Stimulated activated effector memory CD8-positive, alpha-beta T cell treated with anti-CD3 and anti-CD28 coated beads, Interleukin-12 subunit alpha, Interleukin-12 subunit beta, amount 100 ng/mL, for 72 hours (primary cell): ENCODE results near the gene CDH5.
"Not testable (repeated sequence)": the region's sequence is repeated elsewhere in the genome, so short reads cannot be mapped to it uniquely, and the experiment has no call there.

Source experiments
- ATAC-seq: fragments of 150-1000 bp; cut with Tn5 transposase; 2 replicates; pipeline ENCODE4 v1.10.0; 2021
- DNase-seq, 2 donors: peaks; one replicate each; pipeline ENCODE4 v3.0.0; 2021 to 2022; ENCODE audit warnings: low spot score in 2 of 2
- H3K27ac Mint-ChIP-seq: one replicate; pipeline ENCODE4 v1.8.0; 2022; ENCODE audit warnings: mild to moderate bottlenecking, mixed read lengths
- H3K36me3 Mint-ChIP-seq: one replicate; pipeline ENCODE4 v1.8.0; 2022; ENCODE audit warnings: mild to moderate bottlenecking, mixed read lengths
- H3K4me1 Mint-ChIP-seq: one replicate; pipeline ENCODE4 v1.8.0; 2022; ENCODE audit warnings: mixed read lengths
- H3K4me3 Mint-ChIP-seq: one replicate; pipeline ENCODE4 v1.8.0; 2022; ENCODE audit warnings: mild to moderate bottlenecking, mixed read lengths
- H3K9me3 Mint-ChIP-seq: one replicate; pipeline ENCODE4 v1.8.0; 2022; ENCODE audit warnings: mixed read lengths

CDH5 gene, protein sequence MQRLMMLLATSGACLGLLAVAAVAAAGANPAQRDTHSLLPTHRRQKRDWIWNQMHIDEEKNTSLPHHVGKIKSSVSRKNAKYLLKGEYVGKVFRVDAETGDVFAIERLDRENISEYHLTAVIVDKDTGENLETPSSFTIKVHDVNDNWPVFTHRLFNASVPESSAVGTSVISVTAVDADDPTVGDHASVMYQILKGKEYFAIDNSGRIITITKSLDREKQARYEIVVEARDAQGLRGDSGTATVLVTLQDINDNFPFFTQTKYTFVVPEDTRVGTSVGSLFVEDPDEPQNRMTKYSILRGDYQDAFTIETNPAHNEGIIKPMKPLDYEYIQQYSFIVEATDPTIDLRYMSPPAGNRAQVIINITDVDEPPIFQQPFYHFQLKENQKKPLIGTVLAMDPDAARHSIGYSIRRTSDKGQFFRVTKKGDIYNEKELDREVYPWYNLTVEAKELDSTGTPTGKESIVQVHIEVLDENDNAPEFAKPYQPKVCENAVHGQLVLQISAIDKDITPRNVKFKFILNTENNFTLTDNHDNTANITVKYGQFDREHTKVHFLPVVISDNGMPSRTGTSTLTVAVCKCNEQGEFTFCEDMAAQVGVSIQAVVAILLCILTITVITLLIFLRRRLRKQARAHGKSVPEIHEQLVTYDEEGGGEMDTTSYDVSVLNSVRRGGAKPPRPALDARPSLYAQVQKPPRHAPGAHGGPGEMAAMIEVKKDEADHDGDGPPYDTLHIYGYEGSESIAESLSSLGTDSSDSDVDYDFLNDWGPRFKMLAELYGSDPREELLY

GRCh38 chr16:66366433-66367299 lies at the start of gene CDH5:
Gene CDH5, plus strand, starts transcription at chr16:66366691. Its CDS starts 12,647 bp downstream, at chr16:66379338.
- Mint-ChIP-seq H3K4me3 (no peak within 1 kb of the TSS), H3K9me3 (no peaks in the 10 kb centered on the region), H3K36me3 (no peaks in the 10 kb centered on the region), H3K4me1 (peaks cover 9% of the 10 kb centered on the region), H3K27ac (no peak within 1 kb of the TSS)
- DNase-seq (no peak), ATAC-seq (no peak)

DNA sequence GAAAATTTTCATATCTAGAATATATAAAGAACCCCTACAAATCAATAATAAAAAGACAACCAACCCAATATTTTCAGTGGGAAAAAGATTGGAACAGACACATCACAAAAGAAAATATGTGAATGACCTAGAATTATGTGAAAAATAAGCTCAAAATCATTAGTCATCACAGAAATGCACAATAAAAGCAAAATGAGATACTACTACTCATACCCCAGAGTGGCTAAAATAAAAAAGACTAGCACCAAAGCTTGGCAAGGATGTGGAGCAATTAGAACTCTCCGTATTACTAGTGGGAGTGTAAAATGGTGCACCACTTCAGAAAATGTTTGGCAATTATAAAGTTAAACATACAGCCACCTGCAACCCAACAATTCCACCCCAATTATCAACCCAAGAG lies 48.0 kb upstream of the CDH5 start:
- Mint-ChIP-seq H3K36me3 (no peaks in the 10 kb centered on the region), H3K4me1 (peaks cover 6% of the 10 kb centered on the region), H3K9me3 (no peaks in the 10 kb centered on the region), H3K27ac (no peak overlapping the region), H3K4me3 (no peak overlapping the region)
- ATAC-seq, result no peak
- DNase-seq, result no peak

- H3K9me3 Mint-ChIP-seq, result no peaks in the 10 kb centered on the region
- no peak for DNase-seq
- no peak overlapping the region for H3K4me3 Mint-ChIP-seq
- no peak for ATAC-seq
- H3K4me1 Mint-ChIP-seq, result no peaks in the 10 kb centered on the region
- H3K36me3 Mint-ChIP-seq, result no peaks in the 10 kb centered on the region
- H3K27ac Mint-ChIP-seq, result no peak overlapping the region
Measured at GRCh38 chr16:66320774-66321173, 45.7 kb upstream of the CDH5 start.

- no peak for ATAC-seq
- H3K4me1 Mint-ChIP-seq, result no peaks in the 10 kb centered on the region
- H3K4me3 Mint-ChIP-seq, result no peak overlapping the region
- DNase-seq, result no peak
- H3K27ac Mint-ChIP-seq, result no peak overlapping the region
- H3K9me3 Mint-ChIP-seq, result no peaks in the 10 kb centered on the region
- no peaks in the 10 kb centered on the region for H3K36me3 Mint-ChIP-seq
Measured at GRCh38 chr16:66322174-66322573, 44.3 kb upstream of the CDH5 start.

- no peak overlapping the region for H3K27ac Mint-ChIP-seq
Measured at GRCh38 chr16:66324815-66325515, 41.5 kb upstream of the CDH5 start.

GRCh38 chr16:66325717-66326376 lies 40.6 kb upstream of the CDH5 start:
- DNase-seq, result no peak
- no peak overlapping the region for H3K27ac Mint-ChIP-seq
- no peaks in the 10 kb centered on the region for H3K4me1 Mint-ChIP-seq
- no peaks in the 10 kb centered on the region for H3K9me3 Mint-ChIP-seq
- no peaks in the 10 kb centered on the region for H3K36me3 Mint-ChIP-seq
- no peak overlapping the region for H3K4me3 Mint-ChIP-seq
- ATAC-seq, result no peak

More at GRCh38 chr16:66324815-66325515, 41.5 kb upstream of the CDH5 start:
- DNase-seq, result no peak
- Mint-ChIP-seq H3K4me3 (no peak overlapping the region), H3K36me3 (no peaks in the 10 kb centered on the region), H3K4me1 (no peaks in the 10 kb centered on the region), H3K9me3 (no peaks in the 10 kb centered on the region)
- ATAC-seq, result no peak

- Mint-ChIP-seq H3K4me1 (no peaks in the 10 kb centered on the region), H3K27ac (no peak overlapping the region), H3K4me3 (no peak overlapping the region), H3K9me3 (no peaks in the 10 kb centered on the region), H3K36me3 (no peaks in the 10 kb centered on the region)
- ATAC-seq (no peak), DNase-seq (no peak)
Measured at GRCh38 chr16:66326991-66327513, 39.4 kb upstream of the CDH5 start.

GRCh38 chr16:66328282-66328681 lies 38.2 kb upstream of the CDH5 start:
- no peak overlapping the region for H3K4me3 Mint-ChIP-seq

DNA sequence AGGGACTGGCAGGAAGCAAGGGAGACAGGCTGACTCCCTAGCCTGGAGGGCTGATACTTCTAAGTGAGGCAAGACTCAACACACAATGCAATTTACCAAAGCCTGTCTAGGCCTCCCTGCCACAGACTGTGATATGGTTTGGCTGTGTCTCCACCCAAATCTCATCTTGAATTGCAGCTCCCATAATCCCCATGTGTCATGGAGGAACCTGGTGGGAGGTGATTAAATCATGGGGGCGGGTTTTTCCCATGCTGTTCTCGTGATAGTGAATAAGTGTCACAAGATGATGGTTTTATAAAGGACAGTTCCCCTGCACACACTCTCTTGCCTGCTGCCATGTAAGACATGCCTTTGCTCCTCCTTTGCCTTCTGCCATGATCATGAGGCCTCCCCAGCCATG lies 35.0 kb upstream of the CDH5 start:
- H3K9me3 Mint-ChIP-seq, ATAC-seq, H3K4me3 Mint-ChIP-seq, H3K27ac Mint-ChIP-seq, DNase-seq, H3K4me1 Mint-ChIP-seq, H3K36me3 Mint-ChIP-seq: not testable (repeated sequence)

More at GRCh38 chr16:66328282-66328681, 38.2 kb upstream of the CDH5 start:
- no peak for DNase-seq
- H3K4me1 Mint-ChIP-seq, result no peaks in the 10 kb centered on the region
- H3K36me3 Mint-ChIP-seq, result no peaks in the 10 kb centered on the region
- ATAC-seq, result no peak
- H3K27ac Mint-ChIP-seq, result no peak overlapping the region
- no peaks in the 10 kb centered on the region for H3K9me3 Mint-ChIP-seq

GRCh38 chr16:66332634-66333610 lies 33.6 kb upstream of the CDH5 start:
- Mint-ChIP-seq H3K27ac (no peak overlapping the region), H3K9me3 (no peaks in the 10 kb centered on the region), H3K36me3 (no peaks in the 10 kb centered on the region), H3K4me1 (no peaks in the 10 kb centered on the region), H3K4me3 (no peak overlapping the region)
- ATAC-seq, result no peak
- no peak for DNase-seq

- H3K27ac Mint-ChIP-seq, result no peak overlapping the region
- H3K4me1 Mint-ChIP-seq, result no peaks in the 10 kb centered on the region
- H3K9me3 Mint-ChIP-seq, result no peaks in the 10 kb centered on the region
- H3K4me3 Mint-ChIP-seq, result no peak overlapping the region
- ATAC-seq (no peak), DNase-seq (no peak)
- no peaks in the 10 kb centered on the region for H3K36me3 Mint-ChIP-seq
Measured at GRCh38 chr16:66334853-66335574, 31.5 kb upstream of the CDH5 start.

- DNase-seq (no peak), ATAC-seq (no peak)
- Mint-ChIP-seq H3K4me1 (no peaks in the 10 kb centered on the region), H3K4me3 (no peak overlapping the region), H3K36me3 (no peaks in the 10 kb centered on the region), H3K9me3 (no peaks in the 10 kb centered on the region), H3K27ac (no peak overlapping the region)
Measured at GRCh38 chr16:66335704-66336329, 30.7 kb upstream of the CDH5 start.
